Stimulated activated CD4-positive, alpha-beta T cell treated with anti-CD3 and anti-CD28 coated beads, Interleukin-15, amount 100 ng/mL, for 24 hours (primary cell): ENCODE results near the gene MAPK12.

Experiments used
- DNase-seq: peaks from one replicate; pipeline ENCODE4 v3.0.0-alpha.2; 2020

MAPK12 gene

GRCh38 chr22:50264946-50265669, 3.6 kb upstream of the MAPK12 start:
- DNase-seq, result no peak

GRCh38 chr22:50264104-50264745, 2.7 kb upstream of the MAPK12 start:
- no peak for DNase-seq

- no peak for DNase-seq
Measured at GRCh38 chr22:50262973-50263617, 1.6 kb upstream of the MAPK12 start.

GRCh38 chr22:50262460-50262911, 1.0 kb upstream of the MAPK12 start:
- DNase-seq, result peak; percentile 38

GRCh38 chr22:50260801-50261614, 475 bp downstream of the MAPK12 start:
- peak; percentile 64 for DNase-seq

GRCh38 chr22:50260434-50260800, 1.1 kb downstream of the MAPK12 start:
- no peak for DNase-seq

GRCh38 chr22:50259302-50259701, 2.2 kb downstream of the MAPK12 start:
- no peak for DNase-seq

GRCh38 chr22:50258361-50259292, 2.9 kb downstream of the MAPK12 start:
- no peak for DNase-seq

GRCh38 chr22:50257451-50258360, 3.8 kb downstream of the MAPK12 start:
- DNase-seq, result no peak

GRCh38 chr22:50257041-50257440, 4.4 kb downstream of the MAPK12 start:
- DNase-seq, result no peak

- no peak for DNase-seq
Measured at GRCh38 chr22:50256258-50256862, 5.1 kb downstream of the MAPK12 start.

- DNase-seq, result no peak
Measured at GRCh38 chr22:50255607-50256006, 5.9 kb downstream of the MAPK12 start.

- DNase-seq, result no peak
Measured at GRCh38 chr22:50255099-50255498, 6.4 kb downstream of the MAPK12 start.

GRCh38 chr22:50253941-50254340, 7.5 kb downstream of the MAPK12 start:
- no peak for DNase-seq

GRCh38 chr22:50253046-50253915, 8.2 kb downstream of the MAPK12 start:
- DNase-seq, result no peak

- DNase-seq, result peak; percentile 78
Measured at GRCh38 chr22:50252082-50253045, 9.1 kb downstream of the MAPK12 start.

- DNase-seq, result no peak
Measured at GRCh38 chr22:50251477-50252081, 9.9 kb downstream of the MAPK12 start.
